HG03103 (cell line): ENCODE measurements around the gene PRKN.

Source experiments
- ATAC-seq: cut with Tn5 transposase; IDR thresholded peaks from one replicate; pipeline ENCODE4 v1.9.1; 2021; ENCODE audit warnings: low read depth; ENCODE audit not compliant: unreplicated experiment

Gene PRKN

GRCh38 chr6:161802231-161802630 lies 925.3 kb downstream of the PRKN start:
- ATAC-seq: no peak

DNA sequence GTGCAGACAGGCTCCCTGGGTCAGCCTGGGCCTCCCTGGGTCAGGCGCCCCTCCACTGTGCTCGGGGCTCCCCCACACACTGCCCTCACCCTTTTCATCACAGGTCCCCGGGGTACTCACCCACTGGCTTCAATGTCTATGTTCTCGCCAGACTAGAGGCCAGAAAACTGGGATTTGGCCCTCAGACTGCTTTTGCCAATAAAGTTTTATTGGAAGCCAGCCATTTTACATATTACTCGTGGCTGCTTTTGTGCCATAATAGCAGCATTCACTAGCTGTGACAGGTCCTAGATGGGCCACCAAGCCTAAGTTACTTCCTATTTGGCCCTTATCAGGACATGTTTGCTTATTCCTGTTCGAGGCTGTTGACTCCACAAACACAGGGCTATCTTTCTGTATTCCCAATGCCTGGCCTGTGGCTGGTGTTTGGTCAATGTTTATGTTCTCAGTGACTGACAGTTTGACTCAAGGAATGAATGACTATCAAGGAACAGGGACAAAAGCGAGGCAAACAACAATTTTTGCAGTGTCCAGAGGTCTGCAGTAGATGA lies 928.6 kb downstream of the PRKN start:
- ATAC-seq: no peak

- no peak for ATAC-seq
Observed at GRCh38 chr6:161796681-161797080, 930.9 kb downstream of the PRKN start.

GRCh38 chr6:161792851-161793493 lies 934.6 kb downstream of the PRKN start:
- no peak for ATAC-seq

- ATAC-seq: no peak
Observed at GRCh38 chr6:161788531-161788930, 939.0 kb downstream of the PRKN start.

GRCh38 chr6:161772176-161772575 lies 955.4 kb downstream of the PRKN start:
- ATAC-seq: no peak

GRCh38 chr6:161761966-161762365 lies 965.6 kb downstream of the PRKN start:
- ATAC-seq: no peak

DNA sequence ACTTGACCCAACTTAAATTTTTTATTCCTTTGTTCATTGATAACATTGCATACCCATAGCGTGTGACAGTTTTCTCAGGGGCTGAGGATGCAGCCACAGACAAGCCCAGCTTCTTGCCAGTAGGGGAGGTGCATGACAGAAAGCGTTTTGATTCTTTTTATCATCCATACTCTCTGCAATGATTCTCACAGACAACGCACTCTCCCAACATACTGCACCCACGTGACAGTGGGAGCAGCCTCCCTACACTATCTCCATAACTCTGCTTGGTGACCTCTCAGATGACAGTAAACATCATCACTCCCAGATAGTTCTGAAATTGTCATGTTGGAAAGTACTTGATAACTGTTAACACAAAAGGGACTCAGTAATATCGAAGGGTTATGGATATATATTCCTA lies 972.5 kb downstream of the PRKN start:
- no peak for ATAC-seq

DNA sequence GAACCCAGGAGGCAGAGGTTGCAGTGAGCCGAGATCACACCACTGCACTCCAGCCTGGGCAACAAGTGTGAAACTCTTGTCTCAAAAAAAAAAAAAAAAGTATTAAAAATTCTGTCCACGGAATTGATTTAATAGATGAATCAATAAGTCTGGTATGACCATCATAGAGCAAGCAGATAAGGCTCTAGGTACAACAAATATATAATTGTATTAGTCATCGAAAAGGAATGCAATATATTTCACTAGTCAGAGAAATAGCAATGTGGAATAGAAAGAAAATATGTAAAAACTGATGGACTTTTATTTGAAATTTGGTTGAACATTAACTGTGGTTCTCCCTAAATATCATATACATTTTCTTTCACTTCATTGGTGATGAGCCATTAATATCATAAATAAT lies 976.9 kb downstream of the PRKN start:
- ATAC-seq: no peak

DNA sequence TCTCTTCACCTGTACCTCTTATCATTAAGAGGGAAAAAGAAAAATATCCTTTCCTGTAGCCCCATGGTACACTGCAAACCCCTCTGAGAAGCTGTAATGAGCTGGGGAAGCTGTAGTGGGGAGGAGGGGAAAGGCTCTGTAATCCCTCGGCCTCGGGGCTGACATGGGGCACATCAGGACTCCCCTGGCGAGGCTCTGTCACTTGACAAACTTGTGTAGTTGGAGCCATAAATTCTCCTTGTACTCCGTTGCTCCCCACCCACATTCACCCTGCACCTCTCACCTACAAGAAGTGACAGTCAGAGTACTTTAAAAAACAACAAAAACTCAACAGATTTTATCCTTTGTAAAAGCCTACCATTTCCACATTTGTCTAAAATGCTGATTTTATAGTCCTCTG lies 978.0 kb downstream of the PRKN start:
- ATAC-seq: no peak

DNA sequence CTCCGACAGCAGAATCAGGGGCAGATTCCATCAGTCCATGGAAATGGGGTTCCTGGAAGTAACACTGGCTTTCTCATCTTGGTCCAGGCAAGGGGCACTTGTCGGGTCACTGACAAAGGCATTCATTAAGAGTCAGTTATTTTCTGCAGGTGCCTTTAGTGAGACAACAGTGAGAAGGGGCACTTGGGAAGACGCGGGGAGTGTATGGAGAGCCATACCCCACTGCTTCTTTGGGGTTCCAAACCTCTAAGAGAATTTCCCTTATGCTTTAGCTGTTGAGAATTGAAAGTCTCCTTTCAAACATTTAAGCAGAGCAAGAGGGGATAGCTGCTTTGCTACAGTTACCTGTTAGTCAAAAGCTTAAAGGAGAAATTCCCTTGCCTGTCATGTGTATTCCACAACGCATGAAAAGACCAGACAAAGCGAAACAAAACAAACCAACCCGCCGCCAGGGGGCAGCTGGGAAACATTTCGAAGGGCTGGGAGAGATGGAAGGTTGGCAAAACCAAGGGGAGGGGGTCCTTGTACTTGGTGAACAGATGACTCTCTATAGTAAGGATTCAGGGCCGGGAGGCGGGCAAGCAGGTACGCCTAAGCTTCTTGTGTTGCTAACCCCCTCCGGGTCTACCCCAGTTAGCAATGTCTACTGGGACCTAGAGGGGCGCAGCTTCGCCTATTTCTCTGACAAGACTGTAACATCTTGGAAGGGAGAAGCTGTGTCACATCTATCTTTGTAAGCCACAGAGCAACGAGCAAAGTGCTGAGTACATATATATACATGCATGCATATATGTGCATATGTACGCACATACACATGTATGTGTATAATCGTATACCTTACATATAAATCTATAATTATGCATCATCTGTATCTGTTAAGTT lies 978.8 kb downstream of the PRKN start:
- peak; percentile 53 for ATAC-seq

GRCh38 chr6:161747506-161747905 lies 980.1 kb downstream of the PRKN start:
- no peak for ATAC-seq

DNA sequence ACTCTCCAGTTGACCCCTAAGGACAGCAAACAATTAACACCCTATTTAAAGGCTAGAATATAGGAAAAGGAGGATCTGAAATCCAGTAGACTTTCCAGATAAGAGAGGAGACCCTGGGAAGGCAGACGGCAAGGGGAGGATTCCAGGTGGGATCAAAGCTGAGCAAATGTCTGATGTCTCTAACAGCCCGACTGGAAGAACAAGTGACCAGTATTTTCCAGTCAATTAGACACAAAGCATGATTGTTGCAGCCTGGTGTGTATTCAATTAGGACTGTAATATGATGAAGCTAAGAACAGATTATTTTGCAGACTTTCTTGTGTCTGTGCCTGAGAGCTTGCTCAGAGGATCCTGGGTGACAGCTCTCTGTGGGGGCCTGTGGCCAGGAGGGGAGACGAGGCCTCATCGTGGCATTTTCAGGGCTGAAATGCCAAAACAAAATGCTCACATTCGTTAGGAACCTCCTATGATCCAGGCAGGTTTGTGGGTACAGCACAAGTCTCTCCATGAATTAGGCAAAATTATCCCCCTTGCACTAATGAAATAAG lies 981.9 kb downstream of the PRKN start:
- ATAC-seq: no peak

DNA sequence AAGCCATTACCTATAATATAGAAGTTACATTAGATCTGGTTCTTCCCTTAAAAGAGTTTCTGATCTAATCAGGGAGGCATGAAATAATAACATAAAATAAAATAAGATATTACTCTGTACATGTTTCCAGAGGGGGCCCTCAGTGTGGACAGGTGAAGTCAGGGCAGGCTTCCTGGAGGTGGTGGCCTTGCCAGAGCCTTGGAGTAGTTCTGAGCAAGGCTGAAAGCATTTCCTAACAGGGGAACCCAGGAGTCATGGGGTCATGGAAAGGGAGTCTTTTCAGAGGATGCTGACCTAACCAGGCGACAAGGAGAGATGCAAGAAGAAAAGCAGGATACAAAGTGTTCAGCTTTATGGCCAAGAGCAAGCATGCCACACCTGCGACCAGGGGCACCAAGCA lies 982.4 kb downstream of the PRKN start:
- no peak for ATAC-seq

GRCh38 chr6:161744211-161745067 lies 983.1 kb downstream of the PRKN start:
- no peak for ATAC-seq

- ATAC-seq: no peak
Observed at GRCh38 chr6:161743509-161744178, 983.9 kb downstream of the PRKN start.

- no peak for ATAC-seq
Observed at GRCh38 chr6:161740486-161740885, 987.1 kb downstream of the PRKN start.

DNA sequence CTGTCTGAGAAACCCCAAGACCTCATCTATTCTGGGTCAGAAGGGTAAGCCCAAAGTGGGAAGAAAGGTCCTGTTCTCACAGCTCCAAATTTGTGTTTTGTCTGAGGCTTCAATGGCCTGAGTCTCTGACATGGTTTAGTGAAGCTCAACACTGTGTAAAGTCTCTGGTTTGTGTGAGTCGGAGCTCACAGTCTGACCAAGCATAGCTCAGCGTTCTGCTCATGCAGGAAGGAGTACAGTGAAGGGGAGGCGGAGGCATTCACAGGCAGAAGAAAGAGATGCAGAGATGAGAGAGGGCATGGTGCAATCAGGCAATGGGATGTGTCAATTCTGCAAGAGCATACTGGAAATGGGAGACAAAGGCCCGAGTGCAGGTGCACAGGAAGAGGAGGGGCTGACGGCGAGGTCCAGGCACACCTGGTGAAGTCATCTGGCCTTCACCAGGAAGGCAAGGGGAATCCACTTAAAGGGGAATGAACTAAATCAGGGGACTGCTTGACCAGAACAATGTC lies 990.7 kb downstream of the PRKN start:
- ATAC-seq: no peak

- ATAC-seq: no peak
Observed at GRCh38 chr6:161736326-161736725, 991.2 kb downstream of the PRKN start.

DNA sequence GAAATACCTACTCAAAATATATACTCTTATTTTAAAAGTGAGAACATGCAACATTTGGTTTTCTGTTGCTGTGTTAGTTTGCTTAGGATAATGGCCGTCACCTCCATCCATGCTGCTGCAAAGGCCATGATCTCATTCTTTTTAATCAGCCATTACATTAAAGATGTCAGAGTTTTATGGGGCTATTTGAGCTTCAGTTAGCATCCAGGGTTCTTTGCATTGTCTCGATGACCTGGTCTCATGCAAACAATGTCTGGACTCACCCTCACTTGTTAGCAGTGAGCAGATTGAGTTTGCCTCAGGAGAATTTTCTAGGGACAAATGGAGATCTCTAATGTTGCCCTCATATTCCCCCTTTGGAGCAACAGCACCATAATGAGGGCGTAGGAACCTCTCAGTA lies 995.0 kb downstream of the PRKN start:
- ATAC-seq: no peak
